ENCODE data around the gene TK1.

GRCh38 chr17:78147315-78147998, 39.4 kb downstream of the TK1 start:
- TF ChIP-seq CTCF (IDR thresholded peaks at IDR 0.05) (no peak), POLR2A (IDR thresholded peaks at IDR 0.05) (no peak), EP300 (IDR thresholded peaks at IDR 0.05; ENCODE audit: low read depth) (no peak), POLR2AphosphoS5 (IDR thresholded peaks at IDR 0.05) (no peak)
